Muscle of arm (tissue), 14 donors: Measurements from ENCODE around the gene LINGO3. TPM values are rescaled to one million over a fixed set of nuclear protein-coding genes. Genes with fewer than 3 reads are reported as not detected.
"Not testable (repeated sequence)": the region's sequence is repeated elsewhere in the genome, so short reads cannot be mapped to it uniquely, and the experiment has no call there.

ENCODE experiments used
- DNase-seq: peaks from one replicate; pipeline ENCODE4 v3.0.0-alpha.2; 2013
- long read RNA-seq, 11 donors: transcript quantifications; one replicate each; lab custom pipeline, GENCODE V29; 2026
- polyA plus RNA-seq, 12 donors: library from polyadenylated mRNA; unstranded; fragments of 120-200 nt; gene quantifications; one replicate each; pipeline ENCODE4 v1.2.1, GENCODE V29; 2013; ENCODE audit not compliant: insufficient read length in 12 of 12

Gene LINGO3, protein sequence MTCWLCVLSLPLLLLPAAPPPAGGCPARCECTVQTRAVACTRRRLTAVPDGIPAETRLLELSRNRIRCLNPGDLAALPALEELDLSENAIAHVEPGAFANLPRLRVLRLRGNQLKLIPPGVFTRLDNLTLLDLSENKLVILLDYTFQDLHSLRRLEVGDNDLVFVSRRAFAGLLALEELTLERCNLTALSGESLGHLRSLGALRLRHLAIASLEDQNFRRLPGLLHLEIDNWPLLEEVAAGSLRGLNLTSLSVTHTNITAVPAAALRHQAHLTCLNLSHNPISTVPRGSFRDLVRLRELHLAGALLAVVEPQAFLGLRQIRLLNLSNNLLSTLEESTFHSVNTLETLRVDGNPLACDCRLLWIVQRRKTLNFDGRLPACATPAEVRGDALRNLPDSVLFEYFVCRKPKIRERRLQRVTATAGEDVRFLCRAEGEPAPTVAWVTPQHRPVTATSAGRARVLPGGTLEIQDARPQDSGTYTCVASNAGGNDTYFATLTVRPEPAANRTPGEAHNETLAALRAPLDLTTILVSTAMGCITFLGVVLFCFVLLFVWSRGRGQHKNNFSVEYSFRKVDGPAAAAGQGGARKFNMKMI
- under 1 TPM in 5 of 12 donors, not detected in 7; 0.08 to 0.32 (median 0.11) TPM for polyA plus RNA-seq
- long read RNA-seq, donor 1: 0 reads
- long read RNA-seq, donor 2: 0 reads
- long read RNA-seq, donor 3: 0 reads
- long read RNA-seq, donor 4: 0 reads
- long read RNA-seq, donor 5: 0 reads
- long read RNA-seq, donor 6: 0 reads
- long read RNA-seq, donor 7: 0 reads
- long read RNA-seq, donor 8: 0 reads
- long read RNA-seq, donor 9: 0 reads
- long read RNA-seq, donor 10: 0 reads
- long read RNA-seq, donor 11: 0 reads

- DNase-seq: no peak
These were observed at the start of gene LINGO3 for GRCh38 chr19:2308114-2308556. TSS of gene LINGO3 (minus strand) at chr19:2308154. CDS start at chr19:2291776, 16,378 bp downstream.

DNA sequence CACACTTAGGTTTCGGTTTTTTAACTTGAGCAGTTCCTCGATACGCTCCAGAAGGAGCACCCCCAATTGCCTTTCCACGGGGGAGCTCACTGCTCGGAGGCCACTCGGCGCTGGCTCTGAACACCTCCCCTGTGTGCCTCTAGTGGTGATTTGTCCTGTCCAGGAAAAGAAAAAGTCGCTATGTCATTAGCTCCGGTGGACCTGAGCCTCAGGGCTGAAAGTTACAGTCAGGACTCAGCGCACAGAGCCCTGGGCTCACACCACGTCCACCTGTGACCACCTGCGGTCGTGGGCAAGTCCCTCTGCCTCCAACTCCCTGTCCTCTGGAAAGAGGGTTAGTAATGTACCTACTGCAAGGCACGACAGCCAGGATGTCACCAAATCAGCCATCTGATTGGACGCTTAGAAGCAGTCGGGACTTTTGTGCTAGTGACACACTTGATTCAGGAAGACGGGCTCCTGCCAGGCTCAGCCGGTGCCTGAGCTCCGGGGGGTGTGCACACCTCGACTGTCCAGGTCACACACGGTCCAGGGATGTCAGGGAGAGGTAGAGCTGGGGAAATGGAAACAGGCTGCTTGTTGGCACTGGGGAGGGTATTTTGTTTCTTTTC is 48.2 kb upstream of the LINGO3 start:
- no peak for DNase-seq

GRCh38 chr19:2355168-2356035 is 47.4 kb upstream of the LINGO3 start:
- no peak for DNase-seq

GRCh38 chr19:2354670-2355069 is 46.7 kb upstream of the LINGO3 start:
- no peak for DNase-seq

DNA sequence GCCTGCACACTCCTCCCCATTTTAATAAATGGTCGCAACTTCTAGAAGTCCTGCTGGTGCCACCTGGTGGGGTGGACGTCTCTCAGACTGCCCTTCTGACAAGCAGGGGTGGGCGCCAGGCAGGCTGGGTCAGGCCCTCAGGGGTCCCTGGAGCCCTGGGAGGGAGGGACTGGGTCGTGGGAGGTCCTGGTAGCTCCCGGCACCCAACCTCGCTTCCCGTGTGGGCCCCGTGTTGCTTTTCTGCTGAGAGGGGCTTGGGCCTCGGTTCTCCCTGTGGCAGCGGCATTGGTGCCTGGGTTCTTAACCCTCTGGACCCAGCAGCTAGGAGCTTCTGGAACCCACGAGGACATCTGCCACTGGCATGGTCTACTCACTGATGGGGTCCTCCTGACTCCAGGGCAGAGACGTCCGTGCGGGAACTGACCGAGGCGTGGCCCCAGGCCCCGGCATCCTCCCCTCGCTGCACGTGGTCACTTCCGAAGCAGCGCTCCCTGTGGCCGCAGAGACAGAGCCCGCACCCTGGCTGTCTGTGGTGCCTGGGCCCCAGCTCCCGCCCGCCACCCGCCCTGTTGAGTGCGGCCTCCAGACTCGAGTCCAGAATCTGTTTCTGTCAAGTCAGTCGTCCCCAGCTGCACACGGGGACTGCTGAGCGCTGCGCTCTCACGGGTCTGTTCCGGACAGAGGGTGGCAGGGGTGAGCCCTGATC is 46.1 kb upstream of the LINGO3 start:
- no peak for DNase-seq

- no peak for DNase-seq
These were observed 45.4 kb upstream of the LINGO3 start for GRCh38 chr19:2353159-2353886.

DNA sequence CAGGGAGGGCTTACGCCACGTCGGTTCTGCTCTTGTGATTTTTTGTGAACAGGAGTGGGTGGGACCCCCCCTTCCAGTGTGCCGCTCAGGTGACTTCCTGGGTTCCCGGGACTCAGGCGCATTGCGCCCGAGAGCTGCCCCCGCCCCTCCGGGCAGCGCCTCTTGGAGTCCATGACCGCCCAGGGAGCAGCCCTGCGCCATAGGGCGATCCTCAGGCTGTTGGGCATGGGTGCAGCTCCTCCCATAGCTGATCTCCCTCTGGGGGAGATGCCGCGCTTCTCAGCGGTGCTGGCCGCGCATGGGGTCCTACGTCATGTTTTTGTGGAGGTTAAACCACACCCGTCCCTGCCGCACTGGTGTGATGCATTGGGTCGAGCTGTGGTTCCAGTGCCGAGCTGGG is 44.2 kb upstream of the LINGO3 start:
- DNase-seq: no peak

GRCh38 chr19:2351591-2351990 is 43.6 kb upstream of the LINGO3 start:
- DNase-seq: no peak

- DNase-seq: no peak
These were observed 42.7 kb upstream of the LINGO3 start for GRCh38 chr19:2350656-2351055.

GRCh38 chr19:2349818-2350217 is 41.9 kb upstream of the LINGO3 start:
- DNase-seq: not testable (repeated sequence)

GRCh38 chr19:2345794-2346663 is 38.1 kb upstream of the LINGO3 start:
- DNase-seq: no peak

DNA sequence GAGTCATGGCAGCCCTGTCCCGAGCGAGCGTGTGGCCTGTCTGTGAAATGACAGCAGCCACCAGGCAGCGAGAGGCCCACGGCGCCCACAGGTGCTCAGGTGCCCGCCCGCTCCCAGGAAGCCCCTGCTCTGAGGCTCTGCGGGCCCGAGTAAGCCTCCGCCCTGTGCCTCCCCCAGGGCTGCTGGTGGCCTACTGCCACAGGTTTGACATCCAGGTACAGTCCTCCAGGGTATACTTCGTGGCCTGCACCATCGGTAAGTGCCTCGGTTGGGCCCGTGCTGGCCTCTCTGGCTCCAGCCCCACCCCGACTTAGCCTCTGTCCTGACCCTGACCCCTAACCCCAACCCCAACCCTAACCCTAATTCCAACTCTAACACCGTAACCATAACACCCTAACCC is 37.1 kb upstream of the LINGO3 start:
- DNase-seq: no peak

- no peak for DNase-seq
These were observed 36.5 kb upstream of the LINGO3 start for GRCh38 chr19:2344381-2344870.

- DNase-seq: no peak
These were observed 35.5 kb upstream of the LINGO3 start for GRCh38 chr19:2343289-2343982.

DNA sequence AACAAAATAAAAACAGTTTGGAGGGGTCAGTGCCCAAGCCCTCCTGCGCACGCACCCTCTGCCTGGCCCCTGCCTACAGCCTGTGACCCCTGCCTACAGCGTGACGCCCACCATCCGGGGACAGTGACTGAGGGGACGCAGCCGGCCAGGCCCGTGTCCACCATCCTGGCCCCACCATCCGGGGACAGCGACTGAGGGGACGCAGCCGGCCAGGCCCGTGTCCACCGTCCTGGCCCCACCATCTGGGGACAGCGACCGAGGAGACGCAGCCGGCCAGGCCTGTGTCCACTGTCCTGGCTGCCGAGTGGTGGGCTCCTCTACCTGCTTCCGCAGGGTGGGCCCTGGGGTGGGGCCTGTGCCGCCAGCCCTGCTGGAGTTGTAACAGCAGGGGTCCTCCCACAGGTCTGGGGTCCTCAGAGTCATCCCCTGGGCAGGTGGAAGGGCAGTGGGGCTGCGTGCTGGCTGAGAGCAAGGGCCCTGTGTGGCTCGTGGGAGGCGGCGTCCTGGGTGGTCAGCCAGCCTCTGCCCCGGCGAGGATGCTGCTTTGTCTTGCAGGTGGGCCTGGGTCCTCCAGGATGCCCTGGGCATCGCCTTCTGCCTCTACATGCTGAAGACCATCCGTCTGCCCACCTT is 34.8 kb upstream of the LINGO3 start:
- no peak for DNase-seq

DNA sequence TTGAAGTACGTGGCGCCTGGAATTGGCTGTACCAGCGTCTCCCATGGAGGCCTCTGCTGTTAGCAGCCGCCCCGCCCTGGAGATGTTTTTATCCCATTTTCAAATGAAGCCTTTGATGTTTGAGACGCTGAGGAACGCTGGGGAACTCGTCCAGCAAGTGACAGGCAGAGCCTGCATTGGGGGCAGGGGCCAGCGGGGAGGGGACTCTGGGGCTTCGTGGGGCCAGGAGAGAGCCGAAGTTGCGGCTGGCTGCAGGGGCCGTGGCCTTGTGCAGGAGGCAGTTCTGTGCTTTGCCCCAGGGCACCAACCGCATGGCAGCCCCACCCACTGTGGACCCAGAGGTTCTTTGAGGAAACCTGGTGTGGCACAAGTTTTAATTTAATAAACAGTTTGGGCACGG is 34.0 kb upstream of the LINGO3 start:
- no peak for DNase-seq

DNA sequence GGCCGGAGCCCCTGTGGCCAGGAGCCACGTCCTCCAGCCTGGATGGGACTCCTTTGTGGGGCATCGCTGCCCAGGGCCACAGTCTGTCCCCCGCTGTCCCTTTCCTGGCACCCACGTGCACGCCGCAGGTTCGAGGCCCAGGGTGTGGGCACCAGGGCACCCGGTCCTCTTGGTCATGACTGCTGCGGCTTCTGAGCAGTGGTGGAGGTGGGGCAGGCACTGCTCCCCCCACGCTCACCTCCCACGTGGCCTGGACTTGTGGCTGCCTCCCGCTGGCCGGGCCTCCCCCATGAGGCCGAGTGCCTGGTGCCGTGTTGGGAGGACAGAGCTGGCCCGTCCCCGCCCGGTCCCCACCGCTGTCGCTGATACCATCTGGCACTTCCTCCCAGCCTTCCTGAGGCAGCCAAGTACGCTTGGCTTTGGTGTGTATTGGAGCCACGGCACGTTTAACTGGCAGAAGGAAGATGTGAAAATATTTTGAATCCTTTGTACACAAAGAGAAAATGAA is 33.3 kb upstream of the LINGO3 start:
- DNase-seq: no peak
